K562 (cell line): ENCODE results near the gene DUS3L. TPM values are rescaled to one million over a fixed set of nuclear protein-coding genes. Genes with fewer than 3 reads are reported as not detected.

ENCODE experiments used
- CBFB ChIP-seq: sonication (generic); formaldehyde crosslinking; IDR thresholded peaks from 2 replicates; pipeline ENCODE4 v1.4.0; 2020; ENCODE audit warnings: mild to moderate bottlenecking, missing genetic modification reagents
- CC2D1A ChIP-seq: fragments of 450-650 bp; IDR thresholded peaks from 2 replicates; pipeline ENCODE4 v1.6.1; 2017; ENCODE audit warnings: mild to moderate bottlenecking
- CREM ChIP-seq: IDR thresholded peaks from 2 replicates; pipeline ENCODE4 v1.6.1; 2014; ENCODE audit warnings: antibody characterized with exemption, low read depth
- E2F8 ChIP-seq: fragments of 450-650 bp; IDR thresholded peaks from 2 replicates; pipeline ENCODE4 v1.7.1; 2018; ENCODE audit warnings: mild to moderate bottlenecking, low read depth; ENCODE audit not compliant: partially characterized antibody
- HCFC1 ChIP-seq: IDR thresholded peaks from 2 replicates; pipeline ENCODE4 v1.6.1; 2012; ENCODE audit warnings: low read depth, low read length, improper control_type of control experiment
- HDAC2 ChIP-seq: fragments of 450-650 bp; IDR thresholded peaks from 2 replicates; pipeline ENCODE4 v1.6.1; 2016; ENCODE audit warnings: mild to moderate bottlenecking
- MAX ChIP-seq: sonication (generic); formaldehyde crosslinking; IDR thresholded peaks from 2 replicates; pipeline ENCODE4 v1.9.0; 2022; ENCODE audit warnings: mild to moderate bottlenecking, missing genetic modification reagents
- NRF1 ChIP-seq, 2 experiments: fragments of 450-650 bp; IDR thresholded peaks in 1 of 2; conservative IDR thresholded peaks in 1 of 2; 2 replicates each; pipeline ENCODE4 v1.6.1; 2014; ENCODE audit warnings: mild to moderate bottlenecking in 2 of 2
- PHF8 ChIP-seq: fragments of 200-600 bp; sonication (generic); IDR thresholded peaks from 2 replicates; pipeline ENCODE4 v1.6.1; 2012; ENCODE audit warnings: mixed run types, mild to moderate bottlenecking, inconsistent platforms, low read length, moderate library complexity, borderline replicate concordance
- PYGO2 ChIP-seq: fragments of 450-650 bp; IDR thresholded peaks from 2 replicates; pipeline ENCODE4 v1.6.1; 2016; ENCODE audit warnings: mild to moderate bottlenecking, missing genetic modification characterization, moderate library complexity, missing compliant biosample characterization
- RB1 ChIP-seq: fragments of 450-650 bp; IDR thresholded peaks from 2 replicates; pipeline ENCODE4 v1.6.1; 2017; ENCODE audit warnings: low read depth, mild to moderate bottlenecking
- TOE1 ChIP-seq, 2 experiments: fragments of 450-650 bp in 1 of 2; sonication (generic) in 1 of 2; formaldehyde crosslinking in 1 of 2; IDR thresholded peaks; 2 replicates each; pipeline versions ENCODE4 v1.7.1 to v1.8.0; 2016 to 2022; ENCODE audit warnings: borderline replicate concordance in 2 of 2, mild to moderate bottlenecking in 2 of 2, antibody characterized with exemption in 1 of 2, inconsistent platforms in 1 of 2, low read depth in 1 of 2, missing genetic modification reagents in 1 of 2, moderate library complexity in 1 of 2
- XRCC5 ChIP-seq: fragments of 200-400 bp; formaldehyde crosslinking; IDR thresholded peaks from 2 replicates; pipeline ENCODE4 v1.6.1; 2017; ENCODE audit warnings: low read depth, mild to moderate bottlenecking, low read length
- ZFP91 ChIP-seq: sonication (generic); formaldehyde crosslinking; IDR thresholded peaks from 2 replicates; pipeline ENCODE4 v1.8.0; 2022; ENCODE audit warnings: mild to moderate bottlenecking, missing genetic modification reagents
- ZNF280A ChIP-seq: fragments of 450-650 bp; IDR thresholded peaks from 2 replicates; pipeline ENCODE4 v1.6.1; 2018; ENCODE audit warnings: mild to moderate bottlenecking, low read depth; ENCODE audit not compliant: partially characterized antibody
- ZNF384 ChIP-seq: IDR thresholded peaks from 2 replicates; pipeline ENCODE4 v1.6.1; 2012; ENCODE audit warnings: low read depth, low read length, improper control_type of control experiment
- polyA plus RNA-seq, 8 experiments: library from polyadenylated mRNA; depleted of rRNA in 4 of 8; stranded (reverse) in 5 of 8; unstranded in 3 of 8; fragments of >200 nt; fragmentation: Nextera tagmentation in 2 of 8; fragmentation: Illumina TruSeq in 1 of 8; extraction: Ambion mirVana in 2 of 8; extraction: Trizol in 1 of 8; gene quantifications; 2 replicates each; pipeline versions ENCODE4 v1.2.1 to v1.2.3, GENCODE V29; 2011 to 2014; ENCODE audit warnings: inconsistent platforms in 1 of 8, missing spikeins in 1 of 8
- total RNA-seq, 7 experiments: library from RNA; depleted of rRNA in 6 of 7; stranded (reverse); fragments of >200 nt in 6 of 7; fragmentation: Illumina TruSeq in 2 of 7; extraction: Trizol in 2 of 7; gene quantifications; 2 replicates each; pipeline versions ENCODE4 v1.2.1 to v1.2.3, GENCODE V29; 2011 to 2021; ENCODE audit warnings: low replicate concordance in 1 of 7

DUS3L gene
- total and polyA plus RNA-seq, 9 of the 15 experiments (the other 6 are each of a cell fraction or from before 2014, with no cell fraction given): 1.7 to 102 (median 77.5) TPM

- TF ChIP-seq MAX (CRISPR knock-in tag) (peak; percentile 58), RB1 (peak; percentile 71; the same call in 1 of the 2 replicates), PYGO2 (tag) (no peak), XRCC5 (peak; percentile 59; the same call in 1 of the 2 replicates), ZFP91 (peak; percentile 76), PHF8 (peak; percentile 25; the same call in 1 of the 2 replicates), CC2D1A (no peak), HCFC1 (peak; percentile 31; the same call in 1 of the 2 replicates), CBFB (CRISPR knock-in tag) (0 out of 2 replicates have a peak, but pooled peaks have one; percentile 33), CREM (0 out of 2 replicates have a peak, but pooled peaks have one; percentile 12), NRF1 (conservative IDR thresholded peaks at IDR 0.05 in 1 of 2, IDR thresholded peaks at IDR 0.05 in 1 of 2) (peak; percentile 57 to 66), E2F8 (no peak), HDAC2 (0 out of 2 replicates have a peak, but pooled peaks have one; percentile 23), ZNF280A (no peak), TOE1 (IDR thresholded peaks at IDR 0.05; ENCODE audit: borderline replicate concordance) (peak; percentile 60; the same call in 1 of the 2 replicates), TOE1 (CRISPR knock-in tag; IDR thresholded peaks at IDR 0.05; ENCODE audit: borderline replicate concordance, low read depth) (no peak), ZNF384 (no peak)
Observed at GRCh38 chr19:5805462-5806132, 14.6 kb upstream of the DUS3L start (continued).
